Measurements from ENCODE around the gene GON7.

DNA sequence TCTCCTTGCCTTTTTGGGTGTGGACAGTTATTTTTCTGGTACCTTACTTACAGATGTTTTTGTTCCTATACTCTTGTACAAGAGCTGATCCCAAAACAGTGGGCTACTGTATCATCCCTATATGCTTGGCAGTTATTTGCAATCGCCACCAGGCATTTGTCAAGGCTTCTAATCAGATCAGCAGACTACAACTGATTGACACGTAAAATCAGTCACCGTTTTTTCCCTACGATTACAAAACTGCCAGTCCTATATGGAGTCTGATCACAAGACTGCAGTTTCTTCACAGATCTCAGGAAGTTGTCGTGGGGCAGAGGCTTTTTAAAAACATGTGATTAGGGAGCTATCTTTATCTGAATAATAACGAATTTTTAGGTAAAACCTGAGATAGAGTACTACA lies 20.4 kb downstream of the GON7 start:
- TF ChIP-seq, protein P1, sequence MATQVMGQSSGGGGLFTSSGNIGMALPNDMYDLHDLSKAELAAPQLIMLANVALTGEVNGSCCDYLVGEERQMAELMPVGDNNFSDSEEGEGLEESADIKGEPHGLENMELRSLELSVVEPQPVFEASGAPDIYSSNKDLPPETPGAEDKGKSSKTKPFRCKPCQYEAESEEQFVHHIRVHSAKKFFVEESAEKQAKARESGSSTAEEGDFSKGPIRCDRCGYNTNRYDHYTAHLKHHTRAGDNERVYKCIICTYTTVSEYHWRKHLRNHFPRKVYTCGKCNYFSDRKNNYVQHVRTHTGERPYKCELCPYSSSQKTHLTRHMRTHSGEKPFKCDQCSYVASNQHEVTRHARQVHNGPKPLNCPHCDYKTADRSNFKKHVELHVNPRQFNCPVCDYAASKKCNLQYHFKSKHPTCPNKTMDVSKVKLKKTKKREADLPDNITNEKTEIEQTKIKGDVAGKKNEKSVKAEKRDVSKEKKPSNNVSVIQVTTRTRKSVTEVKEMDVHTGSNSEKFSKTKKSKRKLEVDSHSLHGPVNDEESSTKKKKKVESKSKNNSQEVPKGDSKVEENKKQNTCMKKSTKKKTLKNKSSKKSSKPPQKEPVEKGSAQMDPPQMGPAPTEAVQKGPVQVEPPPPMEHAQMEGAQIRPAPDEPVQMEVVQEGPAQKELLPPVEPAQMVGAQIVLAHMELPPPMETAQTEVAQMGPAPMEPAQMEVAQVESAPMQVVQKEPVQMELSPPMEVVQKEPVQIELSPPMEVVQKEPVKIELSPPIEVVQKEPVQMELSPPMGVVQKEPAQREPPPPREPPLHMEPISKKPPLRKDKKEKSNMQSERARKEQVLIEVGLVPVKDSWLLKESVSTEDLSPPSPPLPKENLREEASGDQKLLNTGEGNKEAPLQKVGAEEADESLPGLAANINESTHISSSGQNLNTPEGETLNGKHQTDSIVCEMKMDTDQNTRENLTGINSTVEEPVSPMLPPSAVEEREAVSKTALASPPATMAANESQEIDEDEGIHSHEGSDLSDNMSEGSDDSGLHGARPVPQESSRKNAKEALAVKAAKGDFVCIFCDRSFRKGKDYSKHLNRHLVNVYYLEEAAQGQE (IDR thresholded peaks at IDR 0.05; ENCODE audit: insufficient replicate concordance, low read depth) = no peak
- TF ChIP-seq CTCF (IDR thresholded peaks at IDR 0.05; ENCODE audit: insufficient read depth, low read length) = no peak
- TF ChIP-seq POLR2AphosphoS5 (IDR thresholded peaks at IDR 0.05; ENCODE audit: low read depth) = no peak

Data from HL-60 (cell line).